ENCODE data around the gene CACNB1. TPM values are rescaled to one million over a fixed set of nuclear protein-coding genes. Genes with fewer than 3 reads are reported as not detected.

Gene CACNB1
- total and polyA plus RNA-seq, 10 of the 15 experiments (the other 5 are each of a cell fraction or from before 2014, with no cell fraction given): 0.06 to 15.6 (median 6.3) TPM

- H3K27me3 ChIP-seq (replicated peaks in 1 of 2; ENCODE audit: control insufficient read depth in 2 of 2, insufficient read depth in 2 of 2, low read length in 1 of 2): no peaks in the 10 kb centered on the region
- H2AFZ ChIP-seq (ENCODE audit: control insufficient read depth, low read depth, low read length): no peak overlapping the region
- H3K79me2 ChIP-seq (ENCODE audit: control insufficient read depth, insufficient read depth, low read length): no peaks in the 10 kb centered on the region
- CTCF ChIA-PET: interaction anchor here (1.1 to 1.5 kb wide), 3 partner anchors 17 to 63 kb away, joined by 3 read pairs; no protein-coding TSS in a partner anchor
- WGBS (ENCODE audit: insufficient coverage, insufficient replicate concordance, low lambda C conversion rate, missing lambda C conversion rate): 99% methylated on average over 5 of the region's 5 CpGs
- H3K36me3 ChIP-seq (ENCODE audit: control insufficient read depth in 2 of 2, insufficient read depth in 2 of 2, low read length in 1 of 2): peaks cover 5 to 9% of the 10 kb centered on the region in 2 experiments; a peak in 3 of 4 replicates
- no peaks in the 10 kb centered on the region for H3K9me3 ChIP-seq (replicated peaks; ENCODE audit: control insufficient read depth, insufficient read depth, low read length)
- intact Hi-C loops (cut with micrococcal nuclease; ENCODE audit: unreplicated experiment) (no loop called here), in situ Hi-C loops (cut with MboI) (no loop called here)
- POLR2A ChIA-PET: no interaction called here
- RAD21 ChIA-PET (ENCODE audit: unreplicated experiment): no interaction called here
- H3K4me1 ChIP-seq (ENCODE audit: control insufficient read depth, insufficient read depth, low read length): no peaks in the 10 kb centered on the region
- H3K9ac ChIP-seq (ENCODE audit: control insufficient read depth, insufficient read depth, low read length): no peak overlapping the region
- SMC1A ChIA-PET (ENCODE audit: uncharacterized antibody, unreplicated experiment): interaction anchor here (0.6 kb wide), 1 partner anchor 153 kb away, joined by 3 read pairs; no protein-coding TSS in a partner anchor
- no peak for DNase-seq (ENCODE audit: low read depth, low spot score)
- no TSS peak for BruUV-seq (replicated peaks)
- no peak overlapping the region for H3K4me2 ChIP-seq (ENCODE audit: control insufficient read depth, insufficient read depth)
- H3K4me3 ChIP-seq: no peak overlapping the region
- H4K20me1 ChIP-seq (ENCODE audit: control insufficient read depth, insufficient read depth): no peaks in the 10 kb centered on the region
- no peak for FAIRE-seq
- ATAC-seq: no peak
- no peak overlapping the region for H3K27ac ChIP-seq (ENCODE audit: control insufficient read depth, insufficient read depth)
- TF ChIP-seq, protein P1, sequence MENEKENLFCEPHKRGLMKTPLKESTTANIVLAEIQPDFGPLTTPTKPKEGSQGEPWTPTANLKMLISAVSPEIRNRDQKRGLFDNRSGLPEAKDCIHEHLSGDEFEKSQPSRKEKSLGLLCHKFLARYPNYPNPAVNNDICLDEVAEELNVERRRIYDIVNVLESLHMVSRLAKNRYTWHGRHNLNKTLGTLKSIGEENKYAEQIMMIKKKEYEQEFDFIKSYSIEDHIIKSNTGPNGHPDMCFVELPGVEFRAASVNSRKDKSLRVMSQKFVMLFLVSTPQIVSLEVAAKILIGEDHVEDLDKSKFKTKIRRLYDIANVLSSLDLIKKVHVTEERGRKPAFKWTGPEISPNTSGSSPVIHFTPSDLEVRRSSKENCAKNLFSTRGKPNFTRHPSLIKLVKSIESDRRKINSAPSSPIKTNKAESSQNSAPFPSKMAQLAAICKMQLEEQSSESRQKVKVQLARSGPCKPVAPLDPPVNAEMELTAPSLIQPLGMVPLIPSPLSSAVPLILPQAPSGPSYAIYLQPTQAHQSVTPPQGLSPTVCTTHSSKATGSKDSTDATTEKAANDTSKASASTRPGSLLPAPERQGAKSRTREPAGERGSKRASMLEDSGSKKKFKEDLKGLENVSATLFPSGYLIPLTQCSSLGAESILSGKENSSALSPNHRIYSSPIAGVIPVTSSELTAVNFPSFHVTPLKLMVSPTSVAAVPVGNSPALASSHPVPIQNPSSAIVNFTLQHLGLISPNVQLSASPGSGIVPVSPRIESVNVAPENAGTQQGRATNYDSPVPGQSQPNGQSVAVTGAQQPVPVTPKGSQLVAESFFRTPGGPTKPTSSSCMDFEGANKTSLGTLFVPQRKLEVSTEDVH (IDR thresholded peaks at IDR 0.05; ENCODE audit: low read depth, partially characterized antibody): no peak
- TF ChIP-seq, protein P2, sequence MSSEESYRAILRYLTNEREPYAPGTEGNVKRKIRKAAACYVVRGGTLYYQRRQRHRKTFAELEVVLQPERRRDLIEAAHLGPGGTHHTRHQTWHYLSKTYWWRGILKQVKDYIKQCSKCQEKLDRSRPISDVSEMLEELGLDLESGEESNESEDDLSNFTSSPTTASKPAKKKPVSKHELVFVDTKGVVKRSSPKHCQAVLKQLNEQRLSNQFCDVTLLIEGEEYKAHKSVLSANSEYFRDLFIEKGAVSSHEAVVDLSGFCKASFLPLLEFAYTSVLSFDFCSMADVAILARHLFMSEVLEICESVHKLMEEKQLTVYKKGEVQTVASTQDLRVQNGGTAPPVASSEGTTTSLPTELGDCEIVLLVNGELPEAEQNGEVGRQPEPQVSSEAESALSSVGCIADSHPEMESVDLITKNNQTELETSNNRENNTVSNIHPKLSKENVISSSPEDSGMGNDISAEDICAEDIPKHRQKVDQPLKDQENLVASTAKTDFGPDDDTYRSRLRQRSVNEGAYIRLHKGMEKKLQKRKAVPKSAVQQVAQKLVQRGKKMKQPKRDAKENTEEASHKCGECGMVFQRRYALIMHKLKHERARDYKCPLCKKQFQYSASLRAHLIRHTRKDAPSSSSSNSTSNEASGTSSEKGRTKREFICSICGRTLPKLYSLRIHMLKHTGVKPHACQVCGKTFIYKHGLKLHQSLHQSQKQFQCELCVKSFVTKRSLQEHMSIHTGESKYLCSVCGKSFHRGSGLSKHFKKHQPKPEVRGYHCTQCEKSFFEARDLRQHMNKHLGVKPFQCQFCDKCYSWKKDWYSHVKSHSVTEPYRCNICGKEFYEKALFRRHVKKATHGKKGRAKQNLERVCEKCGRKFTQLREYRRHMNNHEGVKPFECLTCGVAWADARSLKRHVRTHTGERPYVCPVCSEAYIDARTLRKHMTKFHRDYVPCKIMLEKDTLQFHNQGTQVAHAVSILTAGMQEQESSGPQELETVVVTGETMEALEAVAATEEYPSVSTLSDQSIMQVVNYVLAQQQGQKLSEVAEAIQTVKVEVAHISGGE (CRISPR knock-in tag; IDR thresholded peaks at IDR 0.05): no peak
- TF ChIP-seq ETV6 (conservative IDR thresholded peaks at IDR 0.05 in 1 of 2, IDR thresholded peaks at IDR 0.05 in 1 of 2; ENCODE audit: borderline replicate concordance in 1 of 2, low read depth in 1 of 2) (no peak), MYB (IDR thresholded peaks at IDR 0.05; ENCODE audit: borderline replicate concordance, low read depth, low read length) (no peak), CEBPZ (IDR thresholded peaks at IDR 0.05; ENCODE audit: low read depth, low read length) (no peak), NBN (IDR thresholded peaks at IDR 0.05) (no peak), SP1 (IDR thresholded peaks at IDR 0.05; ENCODE audit: low read depth, low read length) (no peak), RFX5 (IDR thresholded peaks at IDR 0.05; ENCODE audit: low read depth, low read length) (no peak), CBFB (IDR thresholded peaks at IDR 0.05; ENCODE audit: low read depth) (no peak)
- TF ChIP-seq, protein P3, sequence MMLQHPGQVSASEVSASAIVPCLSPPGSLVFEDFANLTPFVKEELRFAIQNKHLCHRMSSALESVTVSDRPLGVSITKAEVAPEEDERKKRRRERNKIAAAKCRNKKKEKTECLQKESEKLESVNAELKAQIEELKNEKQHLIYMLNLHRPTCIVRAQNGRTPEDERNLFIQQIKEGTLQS (IDR thresholded peaks at IDR 0.05; ENCODE audit: borderline replicate concordance, extremely low read depth, low read depth, low read length): no peak
These were observed 16.2 kb downstream of the CACNB1 start for GRCh38 chr17:39181303-39181702.
